Measurements from ENCODE around the gene NDUFAF8.

The NDUFAF8 gene

GRCh38 chr17:81231766-81232581 lies 7.1 kb upstream of the NDUFAF8 start:
- TF ChIP-seq FOXP2 (optimal IDR thresholded peaks at IDR 0.05; ENCODE audit: borderline replicate concordance, extremely low read depth, extremely low read length, insufficient read depth) (no peak), SIN3A (IDR thresholded peaks at IDR 0.05; ENCODE audit: borderline replicate concordance, insufficient read depth, low read length) (no peak), TAF1 (IDR thresholded peaks at IDR 0.05; ENCODE audit: borderline replicate concordance, insufficient read depth, low read length) (no peak), REST (IDR thresholded peaks at IDR 0.05; ENCODE audit: insufficient read depth in 1 of 2, low read depth in 2 of 2, low read length in 2 of 2) (no peak), POLR2AphosphoS5 (IDR thresholded peaks at IDR 0.05; ENCODE audit: low read depth, low read length) (no peak)

- no peak for TF ChIP-seq SIN3A (IDR thresholded peaks at IDR 0.05; ENCODE audit: borderline replicate concordance, insufficient read depth, low read length)
- no peak for TF ChIP-seq FOXP2 (optimal IDR thresholded peaks at IDR 0.05; ENCODE audit: borderline replicate concordance, extremely low read depth, extremely low read length, insufficient read depth)
- no peak for TF ChIP-seq REST (IDR thresholded peaks at IDR 0.05; ENCODE audit: insufficient read depth in 1 of 2, low read depth in 2 of 2, low read length in 2 of 2)
- TF ChIP-seq TAF1 (IDR thresholded peaks at IDR 0.05; ENCODE audit: borderline replicate concordance, insufficient read depth, low read length), result no peak
- no peak for TF ChIP-seq POLR2AphosphoS5 (IDR thresholded peaks at IDR 0.05; ENCODE audit: low read depth, low read length)
Observed at GRCh38 chr17:81232616-81233241, 6.4 kb upstream of the NDUFAF8 start.

- no peak for TF ChIP-seq TAF1 (IDR thresholded peaks at IDR 0.05; ENCODE audit: borderline replicate concordance, insufficient read depth, low read length)
- TF ChIP-seq FOXP2 (optimal IDR thresholded peaks at IDR 0.05; ENCODE audit: borderline replicate concordance, extremely low read depth, extremely low read length, insufficient read depth), result no peak
- TF ChIP-seq REST (IDR thresholded peaks at IDR 0.05; ENCODE audit: insufficient read depth in 1 of 2, low read depth in 2 of 2, low read length in 2 of 2), result no peak
- no peak for TF ChIP-seq SIN3A (IDR thresholded peaks at IDR 0.05; ENCODE audit: borderline replicate concordance, insufficient read depth, low read length)
- no peak for TF ChIP-seq POLR2AphosphoS5 (IDR thresholded peaks at IDR 0.05; ENCODE audit: low read depth, low read length)
Observed at GRCh38 chr17:81233316-81233715, 5.8 kb upstream of the NDUFAF8 start.

GRCh38 chr17:81233811-81234505 lies 5.2 kb upstream of the NDUFAF8 start:
- TF ChIP-seq POLR2AphosphoS5 (IDR thresholded peaks at IDR 0.05; ENCODE audit: low read depth, low read length) (no peak), TAF1 (IDR thresholded peaks at IDR 0.05; ENCODE audit: borderline replicate concordance, insufficient read depth, low read length) (no peak), FOXP2 (optimal IDR thresholded peaks at IDR 0.05; ENCODE audit: borderline replicate concordance, extremely low read depth, extremely low read length, insufficient read depth) (no peak), SIN3A (IDR thresholded peaks at IDR 0.05; ENCODE audit: borderline replicate concordance, insufficient read depth, low read length) (no peak), REST (IDR thresholded peaks at IDR 0.05; ENCODE audit: insufficient read depth in 1 of 2, low read depth in 2 of 2, low read length in 2 of 2) (no peak)
